Brain microvascular endothelial cell (primary cell): ENCODE results near the gene CARNS1.
"Not testable (repeated sequence)": the region's sequence is repeated elsewhere in the genome, so short reads cannot be mapped to it uniquely, and the experiment has no call there.

Experiments
- DNase-seq: peaks from one replicate; pipeline ENCODE4 v3.0.0-alpha.2; 2020
- H3K27ac ChIP-seq: fragments of 250-450 bp; sonication (Bioruptor Pico); 2 replicates; pipeline ENCODE4 v1.5.1; 2020; ENCODE audit warnings: mild to moderate bottlenecking, moderate library complexity
- H3K27me3 ChIP-seq: fragments of 250-450 bp; sonication (Bioruptor Pico); replicated peaks from 2 replicates; pipeline ENCODE4 v1.5.1; 2020; ENCODE audit warnings: mild to moderate bottlenecking
- H3K36me3 ChIP-seq: fragments of 250-450 bp; sonication (Bioruptor Pico); replicated peaks from 2 replicates; pipeline ENCODE4 v1.5.1; 2020; ENCODE audit warnings: mild to moderate bottlenecking
- H3K4me3 ChIP-seq: 2 replicates; pipeline ENCODE4 v1.5.1; 2011; ENCODE audit warnings: low read depth, mild to moderate bottlenecking, control low read depth, low read length, moderate library complexity
- in situ Hi-C: cut with HindIII; loops from 2 replicates; pipeline ENCODE4 v1.10.0; 2017; ENCODE audit warnings: low sequenced_read_pairs, low pct_ligation_motif_present
- TF ChIP-seq, protein P1 (sequence below): IDR thresholded peaks from 2 replicates; pipeline ENCODE4 v1.5.1; 2011; ENCODE audit warnings: low read depth, mild to moderate bottlenecking, moderate library complexity, low read length, control low read depth, inconsistent platforms; ENCODE audit errors: missing control alignments

The CARNS1 gene

DNA sequence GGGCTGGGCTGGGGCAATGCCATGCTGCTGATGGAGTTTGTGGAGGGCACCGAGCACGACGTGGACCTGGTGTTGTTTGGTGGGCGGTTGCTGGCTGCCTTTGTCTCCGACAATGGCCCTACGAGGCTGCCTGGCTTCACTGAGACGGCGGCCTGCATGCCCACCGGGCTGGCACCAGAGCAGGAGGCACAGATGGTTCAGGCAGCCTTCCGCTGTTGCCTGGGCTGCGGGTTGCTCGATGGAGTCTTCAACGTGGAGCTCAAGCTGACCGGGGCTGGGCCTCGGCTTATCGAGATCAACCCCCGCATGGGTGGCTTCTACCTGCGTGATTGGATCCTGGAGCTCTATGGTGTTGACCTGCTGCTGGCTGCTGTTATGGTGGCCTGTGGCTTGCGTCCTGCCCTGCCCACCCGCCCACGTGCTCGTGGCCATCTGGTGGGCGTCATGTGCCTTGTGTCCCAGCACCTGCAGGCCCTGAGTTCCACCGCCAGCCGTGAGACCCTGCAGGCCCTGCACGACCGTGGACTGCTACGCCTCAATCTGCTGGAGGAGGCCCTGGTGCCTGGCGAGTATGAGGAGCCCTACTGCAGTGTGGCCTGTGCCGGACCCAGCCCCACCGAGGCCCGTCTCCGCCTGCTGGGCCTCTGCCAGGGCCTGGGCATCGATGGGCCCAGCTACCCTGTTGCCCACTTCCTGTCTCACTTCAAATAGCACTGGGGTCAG, 8.6 kb downstream of the CARNS1 start:
- H3K36me3 ChIP-seq = no peaks in the 10 kb centered on the region

DNA sequence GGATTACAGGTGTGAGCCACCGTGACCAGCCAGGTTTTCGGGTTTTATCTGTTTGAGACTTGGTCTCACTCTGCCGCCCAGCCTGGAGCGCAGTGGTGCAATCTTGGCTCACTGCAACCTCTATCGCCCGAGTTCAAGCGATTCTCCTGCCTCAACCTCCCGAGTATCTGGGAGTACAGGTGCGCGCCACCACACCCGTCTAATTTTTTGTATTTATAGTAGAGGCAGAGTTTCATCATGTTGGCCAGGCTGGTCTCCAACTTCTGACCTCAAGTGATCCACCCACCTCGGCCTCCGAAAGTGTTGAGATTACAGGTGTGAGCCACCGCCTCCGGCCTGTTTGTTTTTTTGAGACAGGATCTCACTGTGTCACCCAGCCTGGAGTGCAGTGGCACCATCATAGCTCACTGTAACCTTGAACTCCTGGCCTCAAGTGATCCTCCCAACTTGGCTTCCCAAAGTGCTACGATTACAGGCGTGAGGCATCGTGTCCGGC, 11.9 kb downstream of the CARNS1 start:
- Histone ChIP-seq H3K27ac (peak overlapping the region; percentile 70), H3K4me3 (peak overlapping the region; percentile 88)
- H3K36me3 ChIP-seq, in situ Hi-C loops, DNase-seq, H3K27me3 ChIP-seq: not testable (repeated sequence)

More for the DNA sequence above, 8.6 kb downstream of the CARNS1 start:
- no peaks in the 10 kb centered on the region for H3K27me3 ChIP-seq
- H3K27ac ChIP-seq = no peak overlapping the region
- no peak overlapping the region for H3K4me3 ChIP-seq
- no peak for DNase-seq
- in situ Hi-C loops = no loop called here
- TF ChIP-seq, protein P1, sequence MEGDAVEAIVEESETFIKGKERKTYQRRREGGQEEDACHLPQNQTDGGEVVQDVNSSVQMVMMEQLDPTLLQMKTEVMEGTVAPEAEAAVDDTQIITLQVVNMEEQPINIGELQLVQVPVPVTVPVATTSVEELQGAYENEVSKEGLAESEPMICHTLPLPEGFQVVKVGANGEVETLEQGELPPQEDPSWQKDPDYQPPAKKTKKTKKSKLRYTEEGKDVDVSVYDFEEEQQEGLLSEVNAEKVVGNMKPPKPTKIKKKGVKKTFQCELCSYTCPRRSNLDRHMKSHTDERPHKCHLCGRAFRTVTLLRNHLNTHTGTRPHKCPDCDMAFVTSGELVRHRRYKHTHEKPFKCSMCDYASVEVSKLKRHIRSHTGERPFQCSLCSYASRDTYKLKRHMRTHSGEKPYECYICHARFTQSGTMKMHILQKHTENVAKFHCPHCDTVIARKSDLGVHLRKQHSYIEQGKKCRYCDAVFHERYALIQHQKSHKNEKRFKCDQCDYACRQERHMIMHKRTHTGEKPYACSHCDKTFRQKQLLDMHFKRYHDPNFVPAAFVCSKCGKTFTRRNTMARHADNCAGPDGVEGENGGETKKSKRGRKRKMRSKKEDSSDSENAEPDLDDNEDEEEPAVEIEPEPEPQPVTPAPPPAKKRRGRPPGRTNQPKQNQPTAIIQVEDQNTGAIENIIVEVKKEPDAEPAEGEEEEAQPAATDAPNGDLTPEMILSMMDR = no peak

DNA sequence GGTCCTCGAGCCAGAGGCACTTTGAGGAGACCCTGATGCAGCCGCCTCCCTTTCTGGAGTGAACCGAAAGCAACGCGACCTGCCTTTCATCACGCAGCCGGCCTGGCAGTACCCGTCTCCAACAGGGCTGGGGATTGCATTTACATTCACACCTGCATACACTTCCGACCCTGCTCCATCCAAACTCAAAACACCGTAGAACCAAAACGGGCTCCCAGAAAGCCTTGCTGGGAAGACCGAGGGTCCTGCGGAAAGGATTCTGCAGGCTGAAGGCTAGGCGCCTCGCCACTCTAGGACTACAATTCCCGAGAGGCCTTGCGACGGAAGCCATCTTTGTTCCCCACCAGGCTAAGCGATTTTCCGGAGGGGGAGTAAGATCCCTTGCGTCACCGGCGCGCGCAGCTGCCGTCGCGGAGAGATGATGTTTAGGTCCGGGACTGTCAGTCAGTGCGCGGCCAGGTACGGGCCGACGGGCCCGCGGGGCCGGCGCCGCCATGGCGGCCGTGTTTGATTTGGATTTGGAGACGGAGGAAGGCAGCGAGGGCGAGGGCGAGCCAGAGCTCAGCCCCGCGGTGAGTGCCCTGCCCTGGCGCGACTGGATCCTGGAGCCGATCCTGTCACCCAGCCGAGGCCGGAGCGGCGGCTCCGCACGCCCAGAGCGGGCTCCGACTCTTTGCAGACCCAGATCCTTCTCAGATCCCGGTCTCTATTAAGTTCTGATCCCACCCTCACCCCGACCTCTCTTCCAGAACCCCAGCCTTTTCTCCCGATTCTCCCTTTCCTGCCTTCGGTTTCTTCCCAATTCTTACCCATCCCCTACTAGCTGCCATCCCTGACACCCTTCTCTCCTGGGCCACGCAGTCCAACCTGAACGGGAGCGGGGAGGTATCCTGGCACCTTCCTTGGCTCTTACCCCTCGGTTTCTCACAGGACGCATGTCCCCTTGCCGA, 12.8 kb downstream of the CARNS1 start, which contains the start of gene RPS6KB2:
RPS6KB2 (plus strand) TSS at position 443 of the 950 bp plus-strand sequence; CDS start at position 495, 52 bp downstream.
- H3K36me3 ChIP-seq = peaks cover 10% of the 10 kb centered on the region
- peak within 1 kb of the TSS; percentile 70 for H3K27ac ChIP-seq
- TF ChIP-seq, protein P1 = no peak
- H3K27me3 ChIP-seq = no peaks in the 10 kb centered on the region
- H3K4me3 ChIP-seq = peak within 1 kb of the TSS; percentile 88
- in situ Hi-C loops = no loop called here
- peak; percentile 97 for DNase-seq

DNA sequence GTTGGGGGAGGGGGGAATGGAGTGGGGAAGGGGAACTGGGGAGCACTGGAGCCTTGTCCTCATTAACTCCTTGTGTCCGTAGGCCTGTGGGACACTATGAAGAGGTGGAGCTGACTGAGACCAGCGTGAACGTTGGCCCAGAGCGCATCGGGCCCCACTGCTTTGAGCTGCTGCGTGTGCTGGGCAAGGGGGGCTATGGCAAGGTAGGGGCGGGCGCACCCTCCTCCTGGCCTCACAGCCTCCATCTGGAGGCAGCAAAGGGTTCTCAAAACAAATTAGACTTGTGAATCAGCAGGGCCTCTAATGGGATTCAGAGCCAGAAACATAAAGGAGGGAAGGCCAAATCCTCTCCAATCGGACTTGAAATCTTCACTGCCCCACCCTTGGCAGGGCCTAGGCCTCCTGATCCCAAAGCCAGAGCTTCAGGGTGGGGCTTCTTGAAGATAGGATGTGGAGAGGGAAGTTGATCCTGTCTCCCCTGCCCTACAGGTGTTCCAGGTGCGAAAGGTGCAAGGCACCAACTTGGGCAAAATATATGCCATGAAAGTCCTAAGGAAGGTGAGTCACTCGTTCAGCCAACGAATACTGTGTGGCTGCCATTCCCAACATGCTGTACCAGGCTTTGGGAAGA, 13.7 kb downstream of the CARNS1 start:
- in situ Hi-C loops = no loop called here
- Histone ChIP-seq H3K36me3 (peaks cover 18% of the 10 kb centered on the region), H3K27me3 (no peaks in the 10 kb centered on the region), H3K4me3 (peak overlapping the region; percentile 88), H3K27ac (peak overlapping the region; percentile 70)
- TF ChIP-seq, protein P1 = no peak
- DNase-seq = no peak

DNA sequence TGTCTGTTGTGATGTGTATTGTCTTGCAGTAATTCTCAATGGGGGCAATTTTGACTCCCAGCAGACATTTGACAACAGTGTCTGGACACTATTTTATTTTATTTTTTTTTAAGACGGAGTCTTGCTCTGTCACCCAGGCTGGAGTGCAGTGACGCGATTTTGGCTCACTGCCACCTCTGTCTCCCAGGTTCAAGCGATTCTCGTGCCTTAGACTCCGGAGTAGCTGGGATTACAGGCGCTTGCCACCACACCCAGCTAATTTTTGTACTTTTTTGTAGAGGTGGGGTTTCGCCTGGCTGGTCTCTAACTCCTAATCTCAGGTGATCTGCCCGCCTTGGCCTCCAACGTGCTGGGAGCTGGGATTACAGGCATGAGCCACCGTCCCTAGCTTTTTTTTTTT, 14.2 kb downstream of the CARNS1 start:
- Histone ChIP-seq H3K4me3 (no peak overlapping the region), H3K27ac (no peak overlapping the region), H3K36me3 (peaks cover 24% of the 10 kb centered on the region), H3K27me3 (no peaks in the 10 kb centered on the region)
- in situ Hi-C loops = no loop called here
- no peak for DNase-seq
- TF ChIP-seq, protein P1 = no peak
